GM20431 (cell line): Measurements from ENCODE around the gene C5AR2.
"Not testable (repeated sequence)": the region's sequence is repeated elsewhere in the genome, so short reads cannot be mapped to it uniquely, and the experiment has no call there.

Experiments
- in situ Hi-C: fragments of 300-500 bp; cut with MseI, MboI; formaldehyde crosslinking; loops from one replicate; pipeline ENCODE4 v1.15.0; 2020; ENCODE audit warnings: low sequenced_read_pairs; ENCODE audit not compliant: unreplicated experiment

Gene C5AR2

GRCh38 chr19:47331931-47332547 lies at the start of gene C5AR2:
C5AR2 (plus strand) TSS chr19:47332175; CDS start chr19:47340800, 8,625 bp downstream.
- in situ Hi-C loops: no loop called here

- in situ Hi-C loops: loop anchor here (25.0 kb wide), 2 partner anchors 104 to 429 kb away; partner anchors contain the start of gene EHD2
These were observed 48.4 kb upstream of the C5AR2 start for GRCh38 chr19:47283405-47284059.

- in situ Hi-C loops: loop anchor here (25.0 kb wide), 2 partner anchors 103 to 428 kb away; partner anchors contain the start of gene EHD2
These were observed 47.6 kb upstream of the C5AR2 start for GRCh38 chr19:47284324-47284899.

GRCh38 chr19:47296036-47296435 lies 35.9 kb upstream of the C5AR2 start:
- in situ Hi-C loops: loop anchor here (25.0 kb wide), 2 partner anchors 91 to 416 kb away; partner anchors contain the start of gene EHD2

GRCh38 chr19:47300867-47301266 lies 31.1 kb upstream of the C5AR2 start:
- in situ Hi-C loops: not testable (repeated sequence)

- in situ Hi-C loops: no loop called here
These were observed 29.7 kb upstream of the C5AR2 start for GRCh38 chr19:47302249-47302648.

GRCh38 chr19:47303966-47304365 lies 28.0 kb upstream of the C5AR2 start:
- in situ Hi-C loops: no loop called here

GRCh38 chr19:47305309-47305751 lies 26.6 kb upstream of the C5AR2 start:
- in situ Hi-C loops: no loop called here

GRCh38 chr19:47306303-47306702 lies 25.7 kb upstream of the C5AR2 start:
- in situ Hi-C loops: no loop called here

- in situ Hi-C loops: no loop called here
These were observed 22.9 kb upstream of the C5AR2 start for GRCh38 chr19:47309038-47309437.

- in situ Hi-C loops: no loop called here
These were observed 22.4 kb upstream of the C5AR2 start, which contains the start of gene C5AR1 for GRCh38 chr19:47309608-47310007. C5AR1 (plus strand) TSS chr19:47309861; CDS start chr19:47309896, 35 bp downstream.

GRCh38 chr19:47310323-47310722 lies 21.7 kb upstream of the C5AR2 start:
- in situ Hi-C loops: no loop called here

- in situ Hi-C loops: no loop called here
These were observed 21.2 kb upstream of the C5AR2 start for GRCh38 chr19:47310819-47311218.

- in situ Hi-C loops: no loop called here
These were observed 19.5 kb upstream of the C5AR2 start for GRCh38 chr19:47312366-47313006.

GRCh38 chr19:47313754-47314295 lies 18.1 kb upstream of the C5AR2 start:
- in situ Hi-C loops: no loop called here

- in situ Hi-C loops: no loop called here
These were observed 16.7 kb upstream of the C5AR2 start for GRCh38 chr19:47315125-47315821.

GRCh38 chr19:47316513-47316912 lies 15.5 kb upstream of the C5AR2 start:
- in situ Hi-C loops: no loop called here

GRCh38 chr19:47319923-47320871 lies 11.8 kb upstream of the C5AR2 start:
- in situ Hi-C loops: no loop called here

GRCh38 chr19:47321630-47322029 lies 10.3 kb upstream of the C5AR2 start:
- in situ Hi-C loops: no loop called here
